Muscle of back (tissue), 13 donors: ENCODE measurements around the gene SNRPD1. TPM values are rescaled to one million over a fixed set of nuclear protein-coding genes. Genes with fewer than 3 reads are reported as not detected.
"Not testable (repeated sequence)": the region's sequence is repeated elsewhere in the genome, so short reads cannot be mapped to it uniquely, and the experiment has no call there.

ENCODE experiments used
- DNase-seq, 3 donors: peaks; one replicate each; pipeline versions ENCODE4 v3.0.0 to v3.0.0-alpha.2; 2013
- long read RNA-seq, 9 donors: transcript quantifications; one replicate each; lab custom pipeline, GENCODE V29; 2026
- polyA plus RNA-seq, 10 donors: library from polyadenylated mRNA; unstranded; fragments of 120-200 nt; gene quantifications; one replicate each; pipeline ENCODE4 v1.2.1, GENCODE V29; 2013; ENCODE audit not compliant: insufficient read length in 10 of 10

Gene SNRPD1
- polyA plus RNA-seq = 100 to 1,000 TPM in 4 of 10 donors, 10 to 100 TPM in 6; 82.9 to 128 (median 97.1) TPM
- long read RNA-seq, donor 1, full-length matches to known transcripts = 79 of 91 reads
- long read RNA-seq, donor 1, partial matches to known transcripts = 12 of 91 reads
- long read RNA-seq, donor 1, other reads (novel, unspliced or antisense) = 0 of 91 reads
- long read RNA-seq, donor 2, full-length matches to known transcripts = 69 of 81 reads
- long read RNA-seq, donor 2, partial matches to known transcripts = 12 of 81 reads
- long read RNA-seq, donor 2, other reads (novel, unspliced or antisense) = 0 of 81 reads
- long read RNA-seq, donor 3 = 0 reads
- long read RNA-seq, donor 4, full-length matches to known transcripts = 57 of 62 reads
- long read RNA-seq, donor 4, partial matches to known transcripts = 5 of 62 reads
- long read RNA-seq, donor 4, other reads (novel, unspliced or antisense) = 0 of 62 reads
- long read RNA-seq, donor 5, full-length matches to known transcripts = 121 of 130 reads
- long read RNA-seq, donor 5, partial matches to known transcripts = 9 of 130 reads
- long read RNA-seq, donor 5, other reads (novel, unspliced or antisense) = 0 of 130 reads
- long read RNA-seq, donor 6, full-length matches to known transcripts = 76 of 85 reads
- long read RNA-seq, donor 6, partial matches to known transcripts = 9 of 85 reads
- long read RNA-seq, donor 6, other reads (novel, unspliced or antisense) = 0 of 85 reads
- long read RNA-seq, donor 7, full-length matches to known transcripts = 49 of 56 reads
- long read RNA-seq, donor 7, partial matches to known transcripts = 7 of 56 reads
- long read RNA-seq, donor 7, other reads (novel, unspliced or antisense) = 0 of 56 reads
- long read RNA-seq, donor 8, full-length matches to known transcripts = 54 of 62 reads
- long read RNA-seq, donor 8, partial matches to known transcripts = 8 of 62 reads
- long read RNA-seq, donor 8, other reads (novel, unspliced or antisense) = 0 of 62 reads
- long read RNA-seq, donor 9, full-length matches to known transcripts = 13 of 13 reads
- long read RNA-seq, donor 9, partial matches to known transcripts = 0 of 13 reads
- long read RNA-seq, donor 9, other reads (novel, unspliced or antisense) = 0 of 13 reads

- peak; percentile 91 to 97 (median 95) for DNase-seq
These were observed at the start of gene SNRPD1 for GRCh38 chr18:21612125-21613039. Gene SNRPD1 (plus strand): TSS chr18:21612314. CDS start chr18:21612430, 116 bp downstream.

- peak; percentile 7 to 49 (median 30) for DNase-seq
These were observed 40.3 kb upstream of the SNRPD1 start for GRCh38 chr18:21571772-21572171.

- DNase-seq = no peak
These were observed 36.5 kb upstream of the SNRPD1 start for GRCh38 chr18:21575656-21576055.

GRCh38 chr18:21584391-21584790 is 27.7 kb upstream of the SNRPD1 start:
- DNase-seq = no peak

GRCh38 chr18:21592361-21592760 is 19.8 kb upstream of the SNRPD1 start:
- DNase-seq = not testable (repeated sequence)

- DNase-seq = no peak
These were observed 18.4 kb upstream of the SNRPD1 start for GRCh38 chr18:21593540-21594257.

GRCh38 chr18:21597620-21598019 is 14.5 kb upstream of the SNRPD1 start:
- DNase-seq = no peak

GRCh38 chr18:21598726-21599584 is 13.2 kb upstream of the SNRPD1 start:
- no peak for DNase-seq

GRCh38 chr18:21599585-21600525 is 12.3 kb upstream of the SNRPD1 start:
- peak in 1 of 3 donors; percentile 22 for DNase-seq

GRCh38 chr18:21600526-21601410 is 11.3 kb upstream of the SNRPD1 start, which contains the start of gene ESCO1:
Gene ESCO1 (minus strand): TSS chr18:21600704. CDS start chr18:21574843, 25,861 bp downstream.
- peak; percentile 97 to 99 (median 97) for DNase-seq

GRCh38 chr18:21602299-21602587 is 9.9 kb upstream of the SNRPD1 start:
- peak in 1 of 3 donors; percentile 14 for DNase-seq

- no peak for DNase-seq
These were observed 7.4 kb upstream of the SNRPD1 start for GRCh38 chr18:21604671-21605070.

- no peak for DNase-seq
These were observed 6.9 kb upstream of the SNRPD1 start for GRCh38 chr18:21605213-21605612.

GRCh38 chr18:21611401-21612124 is 551 bp upstream of the SNRPD1 start:
- DNase-seq = peak in 1 of 3 donors; percentile 19

GRCh38 chr18:21621640-21622039 is 9.5 kb downstream of the SNRPD1 start:
- not testable (repeated sequence) for DNase-seq
